ENCODE data around the gene ACTG1. TPM values are rescaled to one million over a fixed set of nuclear protein-coding genes. Genes with fewer than 3 reads are reported as not detected.

ACTG1 gene
- total RNA-seq, 4 donors from 2014 or later: 2,372 to 2,875 (median 2,670) TPM

- Histone ChIP-seq H3K9me3 (no peaks in the 10 kb centered on the region), H3K4me1 (peaks cover 0 to 13% (median 0%) of the 10 kb centered on the region in 4 donors), H3K27me3 (no peaks in the 10 kb centered on the region), H3K36me3 (peaks cover 0 to 50% (median 0%) of the 10 kb centered on the region in 3 donors), H3K4me3 (no peak overlapping the region), H3K27ac (no peak overlapping the region)
- WGBS, 2 donors: 64 to 69% methylated on average over 9 of the region's 9 CpGs
- no peak for TF ChIP-seq POLR2A (IDR thresholded peaks at IDR 0.05)
- no peak for TF ChIP-seq EP300 (IDR thresholded peaks at IDR 0.05)
- no peak for TF ChIP-seq CTCF (IDR thresholded peaks at IDR 0.05)
- no peak for DNase-seq (ENCODE audit: low spot score in 2 of 2)
These were observed 48.0 kb downstream of the ACTG1 start for GRCh38 chr17:81464586-81464985.

- Histone ChIP-seq H3K27ac (no peak overlapping the region), H3K9me3 (no peaks in the 10 kb centered on the region), H3K36me3 (peaks cover 0 to 61% (median 0%) of the 10 kb centered on the region in 3 donors), H3K4me1 (peaks cover 0 to 4% (median 0%) of the 10 kb centered on the region in 4 donors), H3K27me3 (no peaks in the 10 kb centered on the region), H3K4me3 (no peak overlapping the region)
- 91 to 94% methylated on average over 30 to 32 of the region's 32 CpGs for WGBS, 2 donors
- TF ChIP-seq EP300 (IDR thresholded peaks at IDR 0.05): no peak
- no peak for TF ChIP-seq CTCF (IDR thresholded peaks at IDR 0.05)
- TF ChIP-seq POLR2A (IDR thresholded peaks at IDR 0.05): no peak
- DNase-seq (ENCODE audit: low spot score in 2 of 2): no peak
These were observed 49.1 kb downstream of the ACTG1 start for GRCh38 chr17:81463506-81463905.

GRCh38 chr17:81462506-81463125 lies 50.0 kb downstream of the ACTG1 start:
- no peaks in the 10 kb centered on the region for H3K27me3 ChIP-seq
- no peak for TF ChIP-seq EP300 (IDR thresholded peaks at IDR 0.05)
- TF ChIP-seq POLR2A (IDR thresholded peaks at IDR 0.05): no peak
- TF ChIP-seq CTCF (IDR thresholded peaks at IDR 0.05): no peak
- no peak overlapping the region for H3K27ac ChIP-seq
- DNase-seq (ENCODE audit: low spot score in 2 of 2): no peak
- WGBS, 2 donors: 89 to 94% methylated on average over 24 to 30 of the region's 33 CpGs
- H3K4me3 ChIP-seq: no peak overlapping the region
- H3K36me3 ChIP-seq: peaks cover 0 to 68% (median 0%) of the 10 kb centered on the region in 3 donors
- no peaks in the 10 kb centered on the region for H3K9me3 ChIP-seq
- no peaks in the 10 kb centered on the region for H3K4me1 ChIP-seq

- Histone ChIP-seq H3K4me3 (no peak overlapping the region), H3K27ac (no peak overlapping the region), H3K36me3 (peaks cover 0 to 68% (median 0%) of the 10 kb centered on the region in 3 donors), H3K27me3 (no peaks in the 10 kb centered on the region), H3K9me3 (no peaks in the 10 kb centered on the region), H3K4me1 (no peaks in the 10 kb centered on the region)
- TF ChIP-seq CTCF (IDR thresholded peaks at IDR 0.05): no peak
- no peak for TF ChIP-seq POLR2A (IDR thresholded peaks at IDR 0.05)
- no peak for TF ChIP-seq EP300 (IDR thresholded peaks at IDR 0.05)
- DNase-seq (ENCODE audit: low spot score in 2 of 2): no peak
- WGBS, 2 donors: 88 to 89% methylated on average over 43 to 50 of the region's 50 CpGs
These were observed 50.7 kb downstream of the ACTG1 start for GRCh38 chr17:81461607-81462500.
